OCI-LY3 (cell line): ENCODE data around the gene MMP1.

Experiments used
- H2AFZ ChIP-seq: fragments of 200-600, 300-600 bp; shearing (Covaris generic); 2 replicates; pipeline ENCODE4 v1.6.0; 2014; ENCODE audit warnings: antibody characterized with exemption, low read depth, low read length
- H3K27ac ChIP-seq: fragments of 200-600, 300-600 bp; sonication (generic); 2 replicates; pipeline ENCODE4 v1.5.1; 2014; ENCODE audit warnings: mild to moderate bottlenecking, low read length, moderate library complexity, mixed read lengths
- H3K27me3 ChIP-seq: fragments of 200-600, 300-600 bp; sonication (generic); 2 replicates; pipeline ENCODE4 v1.6.1; 2014; ENCODE audit warnings: low read depth, low read length, mixed read lengths
- H3K36me3 ChIP-seq: fragments of 200-600, 300-600 bp; sonication (generic); replicated peaks from 2 replicates; pipeline ENCODE3; 2014; ENCODE audit warnings: low read depth, low read length, mixed read lengths
- H3K4me1 ChIP-seq: fragments of 300-600, 200-600 bp; sonication (generic); 2 replicates; pipeline ENCODE4 v1.6.1; 2014; ENCODE audit warnings: low read length, mixed read lengths
- H3K4me2 ChIP-seq: fragments of 200-600, 300-600 bp; sonication (generic); 2 replicates; pipeline ENCODE4 v1.6.1; 2014; ENCODE audit warnings: low read length, mixed read lengths
- H3K4me3 ChIP-seq: fragments of 300-600, 200-600 bp; sonication (generic); 2 replicates; pipeline ENCODE4 v1.5.1; 2014; ENCODE audit warnings: antibody characterized with exemption, mild to moderate bottlenecking, low read length, moderate library complexity
- H3K79me2 ChIP-seq: fragments of 300-600, 200-600 bp; shearing (Covaris generic); 2 replicates; pipeline ENCODE4 v1.6.1; 2014; ENCODE audit warnings: mild to moderate bottlenecking, low read length, mixed read lengths
- H3K9ac ChIP-seq: fragments of 300-600, 200-600 bp; shearing (Covaris generic); 2 replicates; pipeline ENCODE4 v1.6.0; 2014; ENCODE audit warnings: mild to moderate bottlenecking, low read length, moderate library complexity
- H3K9me3 ChIP-seq: fragments of 200-600, 300-600 bp; shearing (Covaris generic); 2 replicates; pipeline ENCODE4 v1.6.1; 2014; ENCODE audit warnings: low read length, mixed read lengths; ENCODE audit not compliant: insufficient read depth
- H4K20me1 ChIP-seq: fragments of 200-600, 300-600 bp; sonication (generic); 2 replicates; pipeline ENCODE4 v1.6.1; 2016; ENCODE audit warnings: low read length, mixed read lengths; ENCODE audit not compliant: insufficient read depth
- CTCF ChIP-seq: fragments of 200-600, 300-600 bp; sonication (generic); IDR thresholded peaks from 2 replicates; pipeline ENCODE4 v1.5.1; 2014; ENCODE audit warnings: antibody characterized with exemption, low read length, low read depth
- EZH2phosphoT487 ChIP-seq: fragments of 200-600 bp; shearing (Covaris generic); IDR thresholded peaks from 2 replicates; pipeline ENCODE4 v1.6.1; 2018; ENCODE audit warnings: antibody characterized with exemption, mixed run types, low read depth

Gene MMP1

GRCh38 chr11:102833731-102834130, 35.8 kb upstream of the MMP1 start:
- H3K9me3 ChIP-seq: no peaks in the 10 kb centered on the region
- no peaks in the 10 kb centered on the region for H3K79me2 ChIP-seq
- no peak overlapping the region for H3K4me2 ChIP-seq
- H3K27me3 ChIP-seq: no peaks in the 10 kb centered on the region
- no peak overlapping the region for H3K4me3 ChIP-seq
- H3K36me3 ChIP-seq: no peaks in the 10 kb centered on the region
- H3K27ac ChIP-seq: no peak overlapping the region
- H4K20me1 ChIP-seq: no peaks in the 10 kb centered on the region
- H2AFZ ChIP-seq: no peak overlapping the region
- no peak for TF ChIP-seq CTCF
- TF ChIP-seq EZH2phosphoT487: no peak
- H3K9ac ChIP-seq: no peak overlapping the region
- peaks cover 7% of the 10 kb centered on the region for H3K4me1 ChIP-seq

GRCh38 chr11:102832612-102833011, 34.7 kb upstream of the MMP1 start:
- no peaks in the 10 kb centered on the region for H3K79me2 ChIP-seq
- no peaks in the 10 kb centered on the region for H3K36me3 ChIP-seq
- no peak overlapping the region for H3K9ac ChIP-seq
- peaks cover 7% of the 10 kb centered on the region for H3K4me1 ChIP-seq
- no peak overlapping the region for H3K4me3 ChIP-seq
- no peaks in the 10 kb centered on the region for H3K9me3 ChIP-seq
- no peak overlapping the region for H3K4me2 ChIP-seq
- H2AFZ ChIP-seq: no peak overlapping the region
- TF ChIP-seq CTCF (no peak), EZH2phosphoT487 (no peak)
- H3K27me3 ChIP-seq: no peaks in the 10 kb centered on the region
- H3K27ac ChIP-seq: no peak overlapping the region
- H4K20me1 ChIP-seq: no peaks in the 10 kb centered on the region

- H3K27ac ChIP-seq: no peak overlapping the region
- H3K4me1 ChIP-seq: peaks cover 7% of the 10 kb centered on the region
- no peak overlapping the region for H3K9ac ChIP-seq
- no peaks in the 10 kb centered on the region for H3K79me2 ChIP-seq
- TF ChIP-seq EZH2phosphoT487: no peak
- TF ChIP-seq CTCF: no peak
- no peak overlapping the region for H2AFZ ChIP-seq
- no peaks in the 10 kb centered on the region for H3K9me3 ChIP-seq
- H4K20me1 ChIP-seq: no peaks in the 10 kb centered on the region
- H3K4me2 ChIP-seq: no peak overlapping the region
- no peak overlapping the region for H3K4me3 ChIP-seq
- H3K36me3 ChIP-seq: no peaks in the 10 kb centered on the region
- no peaks in the 10 kb centered on the region for H3K27me3 ChIP-seq
Observed at GRCh38 chr11:102831489-102832440, 33.8 kb upstream of the MMP1 start.

- no peak for TF ChIP-seq EZH2phosphoT487
- TF ChIP-seq CTCF: no peak
- peaks cover 7% of the 10 kb centered on the region for H3K4me1 ChIP-seq
- no peak overlapping the region for H3K4me2 ChIP-seq
- H3K36me3 ChIP-seq: no peaks in the 10 kb centered on the region
- H2AFZ ChIP-seq: no peak overlapping the region
- H3K4me3 ChIP-seq: no peak overlapping the region
- H3K9me3 ChIP-seq: no peaks in the 10 kb centered on the region
- H3K79me2 ChIP-seq: no peaks in the 10 kb centered on the region
- H3K27ac ChIP-seq: no peak overlapping the region
- no peaks in the 10 kb centered on the region for H4K20me1 ChIP-seq
- H3K27me3 ChIP-seq: no peaks in the 10 kb centered on the region
- no peak overlapping the region for H3K9ac ChIP-seq
Observed at GRCh38 chr11:102831128-102831488, 33.1 kb upstream of the MMP1 start.
